HUES48 (cell line): ENCODE results near the gene CTSE.

ENCODE experiments used
- H3K27ac ChIP-seq: one replicate; pipeline ENCODE4 v1.7.0; 2013; ENCODE audit warnings: low read depth, low read length, inconsistent platforms
- H3K27me3 ChIP-seq: 2 replicates; pipeline ENCODE4 v1.6.1; 2013; ENCODE audit warnings: mild to moderate bottlenecking, low read length; ENCODE audit not compliant: control insufficient read depth, insufficient read depth
- H3K36me3 ChIP-seq: 2 replicates; pipeline ENCODE4 v1.6.1; 2013; ENCODE audit warnings: low read length; ENCODE audit not compliant: control insufficient read depth, insufficient read depth
- H3K4me1 ChIP-seq: 2 replicates; pipeline ENCODE4 v1.6.1; 2013; ENCODE audit warnings: mild to moderate bottlenecking, low read length; ENCODE audit not compliant: control insufficient read depth, insufficient read depth
- H3K4me3 ChIP-seq: 2 replicates; pipeline ENCODE4 v1.5.1; 2013; ENCODE audit warnings: mild to moderate bottlenecking, low read depth, low read length
- H3K9ac ChIP-seq: 2 replicates; pipeline ENCODE4 v1.6.1; 2013; ENCODE audit warnings: mild to moderate bottlenecking, low read depth, low read length, moderate library complexity
- H3K9me3 ChIP-seq: 2 replicates; pipeline ENCODE4 v1.6.1; 2013; ENCODE audit warnings: low read length; ENCODE audit not compliant: control insufficient read depth, insufficient read depth

Gene CTSE

DNA sequence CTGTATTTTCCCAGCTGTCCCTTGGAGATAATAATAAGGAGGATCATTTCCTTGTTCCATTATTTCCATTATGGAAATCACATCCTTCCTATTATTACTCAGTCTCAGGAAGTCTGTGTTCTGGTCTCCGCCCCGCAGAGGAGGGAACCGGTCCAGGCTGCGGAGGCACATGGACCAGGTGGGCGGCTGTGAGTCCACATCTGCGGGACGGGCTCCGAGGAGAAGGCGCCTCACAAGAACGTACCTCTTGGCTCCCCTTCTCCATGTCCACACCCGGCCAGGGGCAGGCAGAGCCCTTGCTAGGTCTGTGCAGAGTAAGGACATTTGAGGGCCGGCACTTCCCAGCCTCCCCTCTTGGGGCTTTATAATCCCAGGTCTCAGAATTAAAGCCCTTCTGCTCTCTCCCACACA lies 35.1 kb downstream of the CTSE start:
- H3K9ac ChIP-seq: no peak overlapping the region
- H3K9me3 ChIP-seq: no peaks in the 10 kb centered on the region
- no peaks in the 10 kb centered on the region for H3K4me1 ChIP-seq
- H3K4me3 ChIP-seq: no peak overlapping the region
- H3K36me3 ChIP-seq: no peaks in the 10 kb centered on the region
- H3K27me3 ChIP-seq: no peaks in the 10 kb centered on the region
- no peak overlapping the region for H3K27ac ChIP-seq

DNA sequence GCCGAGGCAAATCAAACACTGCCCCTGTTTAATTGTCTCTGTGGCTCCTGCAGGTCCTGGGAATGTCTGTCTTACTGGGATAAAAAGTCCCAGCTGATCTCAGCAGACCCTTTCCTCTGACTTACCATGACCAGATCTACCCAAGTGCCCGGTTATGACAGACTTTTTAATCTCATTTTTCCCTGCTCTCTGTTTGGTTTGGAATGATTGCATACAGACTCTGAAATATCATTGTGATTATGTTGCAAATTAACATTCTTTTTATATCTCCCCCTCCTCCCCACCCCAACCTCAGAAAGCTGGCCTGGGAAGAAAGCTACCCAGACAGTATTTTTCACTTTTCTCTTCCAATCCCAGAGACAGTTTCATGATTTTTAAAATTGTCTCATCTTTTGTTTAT lies 36.8 kb downstream of the CTSE start:
- no peaks in the 10 kb centered on the region for H3K27me3 ChIP-seq
- no peak overlapping the region for H3K4me3 ChIP-seq
- H3K9ac ChIP-seq: no peak overlapping the region
- no peak overlapping the region for H3K27ac ChIP-seq
- H3K9me3 ChIP-seq: no peaks in the 10 kb centered on the region
- H3K4me1 ChIP-seq: no peaks in the 10 kb centered on the region
- no peaks in the 10 kb centered on the region for H3K36me3 ChIP-seq

DNA sequence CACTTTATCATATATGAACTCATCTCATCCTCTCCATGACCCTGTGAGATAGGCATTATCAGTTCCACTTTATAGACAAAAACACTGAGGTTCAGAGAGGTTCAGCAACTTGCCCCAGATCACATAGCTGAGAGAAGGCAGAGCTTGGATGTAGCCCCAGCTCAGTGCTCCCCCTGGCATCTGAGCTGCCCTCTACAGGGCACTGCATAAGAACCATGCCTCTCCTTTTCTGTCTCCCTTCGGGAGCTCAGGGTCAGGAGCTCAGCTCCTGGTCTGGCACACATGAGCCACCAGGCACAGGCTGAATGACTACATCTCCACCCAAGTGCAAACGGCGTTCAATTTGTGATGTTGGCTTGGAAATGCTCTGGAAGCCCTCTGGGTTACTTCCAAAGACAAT lies 37.4 kb downstream of the CTSE start:
- Histone ChIP-seq H3K9me3 (no peaks in the 10 kb centered on the region), H3K4me3 (no peak overlapping the region), H3K4me1 (no peaks in the 10 kb centered on the region), H3K36me3 (no peaks in the 10 kb centered on the region), H3K27me3 (no peaks in the 10 kb centered on the region), H3K9ac (no peak overlapping the region), H3K27ac (no peak overlapping the region)

DNA sequence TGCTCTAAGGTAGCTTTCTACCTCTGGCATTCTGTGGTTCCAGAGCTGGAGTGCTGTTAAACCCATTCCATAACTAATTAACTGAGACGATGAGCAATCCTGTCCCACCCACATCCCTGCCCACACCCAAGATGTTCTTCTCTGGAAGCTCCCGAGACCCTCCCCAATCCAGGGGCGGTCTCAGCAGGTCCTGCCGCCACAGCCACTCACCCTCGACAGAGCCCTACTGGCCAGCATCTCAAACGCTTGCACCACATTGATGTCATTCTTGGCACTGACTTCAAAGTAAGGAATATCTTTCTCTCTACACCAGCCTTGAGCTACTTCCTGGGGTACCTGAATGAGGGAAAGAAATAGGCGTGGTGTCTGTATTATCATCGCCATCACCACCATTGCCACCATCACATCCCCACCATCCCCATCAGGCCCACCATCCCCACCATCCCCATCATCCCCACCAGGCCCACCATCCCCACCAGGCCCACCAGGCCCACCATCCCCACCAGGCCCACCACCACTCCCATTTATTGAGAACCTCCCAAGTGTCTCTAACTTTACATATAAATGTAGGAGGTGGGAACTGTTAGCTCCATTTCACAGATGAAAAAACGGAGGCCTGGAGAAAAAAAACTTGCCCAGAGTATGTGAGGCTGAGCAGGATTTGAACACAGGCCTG lies 38.2 kb downstream of the CTSE start:
- H3K4me3 ChIP-seq: no peak overlapping the region
- no peak overlapping the region for H3K9ac ChIP-seq
- no peaks in the 10 kb centered on the region for H3K4me1 ChIP-seq
- H3K9me3 ChIP-seq: no peaks in the 10 kb centered on the region
- H3K27ac ChIP-seq: no peak overlapping the region
- no peaks in the 10 kb centered on the region for H3K27me3 ChIP-seq
- no peaks in the 10 kb centered on the region for H3K36me3 ChIP-seq

DNA sequence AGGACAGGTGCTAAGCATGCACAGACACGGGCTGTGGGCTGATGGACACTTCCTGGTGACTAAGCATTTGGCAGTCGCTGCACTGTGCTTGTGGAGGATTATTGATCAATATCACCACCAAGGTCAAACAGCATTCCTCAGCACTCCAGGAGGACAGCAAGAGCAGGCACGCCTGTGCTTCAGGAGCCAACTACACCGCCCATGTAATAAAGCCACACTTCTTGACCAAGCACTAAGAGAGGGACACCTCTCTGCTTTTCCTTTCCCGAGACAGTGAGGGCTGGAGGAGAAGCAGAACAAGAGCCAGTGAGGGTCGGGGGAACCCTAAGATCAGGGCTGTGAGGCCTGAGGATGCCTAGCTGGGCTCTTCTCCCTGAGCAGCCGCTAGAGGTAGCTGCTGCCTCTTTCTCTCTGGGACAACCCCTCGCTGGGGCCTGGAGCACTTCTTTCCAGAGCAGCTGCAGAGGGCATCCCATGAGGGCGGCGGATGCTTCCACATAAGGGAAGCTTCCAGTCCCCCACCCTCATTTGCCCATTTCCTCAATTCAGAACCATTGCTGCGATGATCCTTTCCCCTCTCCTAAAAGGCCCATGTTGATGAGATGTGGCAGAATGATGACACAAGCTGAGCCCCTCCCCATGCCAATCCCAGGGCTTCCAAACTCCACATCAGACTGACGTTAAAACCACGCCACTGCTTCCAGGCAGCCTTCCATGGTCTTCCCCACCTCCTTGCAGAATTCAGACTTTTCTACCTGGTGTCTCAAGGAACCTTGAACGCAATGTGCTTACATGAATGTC lies 39.6 kb downstream of the CTSE start:
- no peak overlapping the region for H3K9ac ChIP-seq

DNA sequence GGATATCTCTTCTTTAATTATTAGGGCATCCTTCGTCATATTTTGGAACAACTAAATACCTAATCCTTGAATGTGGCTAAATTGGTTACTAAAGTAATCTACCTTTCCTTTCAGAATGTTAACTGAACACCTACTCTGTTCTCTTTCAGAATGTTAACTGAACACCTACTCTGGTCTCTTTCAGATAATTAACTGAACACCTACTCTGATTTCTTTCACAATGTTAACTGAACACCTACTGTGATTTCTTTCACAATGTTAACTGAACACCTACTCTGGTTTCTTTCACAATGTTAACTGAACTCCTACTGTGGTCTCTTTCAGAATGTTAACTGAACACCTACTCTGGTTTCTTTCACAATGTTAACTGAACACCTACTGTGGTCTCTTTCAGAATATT lies 42.4 kb downstream of the CTSE start:
- Histone ChIP-seq H3K9me3 (no peaks in the 10 kb centered on the region), H3K36me3 (no peaks in the 10 kb centered on the region), H3K4me1 (no peaks in the 10 kb centered on the region), H3K27me3 (no peaks in the 10 kb centered on the region), H3K4me3 (no peak overlapping the region), H3K27ac (no peak overlapping the region), H3K9ac (no peak overlapping the region)

More for the DNA sequence above, 39.6 kb downstream of the CTSE start:
- Histone ChIP-seq H3K27ac (no peak overlapping the region), H3K4me1 (no peaks in the 10 kb centered on the region), H3K9me3 (no peaks in the 10 kb centered on the region), H3K27me3 (no peaks in the 10 kb centered on the region), H3K4me3 (no peak overlapping the region), H3K36me3 (no peaks in the 10 kb centered on the region)

DNA sequence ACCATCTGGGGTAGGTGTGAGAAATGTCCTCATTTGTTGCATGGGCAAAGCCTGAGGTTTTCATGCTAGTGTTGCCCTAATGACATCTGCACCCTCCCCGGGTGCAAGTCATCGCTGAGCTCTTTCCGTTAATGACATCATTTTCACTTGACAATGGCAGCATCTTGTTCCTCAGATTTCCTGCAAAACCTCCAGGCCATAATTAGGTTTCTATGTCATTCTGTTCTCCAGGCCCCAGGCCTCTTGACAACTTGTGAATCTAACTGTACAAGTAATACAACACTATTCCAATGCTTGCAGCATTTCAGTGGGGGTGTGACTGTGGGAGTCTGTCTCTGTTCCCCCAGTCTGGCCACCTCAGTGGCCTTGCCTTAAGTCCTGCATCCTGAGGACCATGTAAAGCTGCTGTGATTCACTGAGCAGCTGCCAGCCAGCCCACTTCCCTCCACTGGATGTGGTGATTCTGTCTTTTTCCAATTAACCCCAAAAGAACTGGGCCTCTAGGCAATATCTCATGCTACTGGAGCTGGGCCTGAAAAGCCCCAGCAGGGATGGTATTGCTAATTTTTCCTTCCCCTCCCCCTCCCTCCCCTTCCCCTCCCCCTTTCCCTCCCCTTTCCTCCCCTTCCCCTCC lies 43.3 kb downstream of the CTSE start:
- no peak overlapping the region for H3K4me3 ChIP-seq
- no peak overlapping the region for H3K27ac ChIP-seq
- no peaks in the 10 kb centered on the region for H3K36me3 ChIP-seq
- no peaks in the 10 kb centered on the region for H3K9me3 ChIP-seq
- no peak overlapping the region for H3K9ac ChIP-seq
- no peaks in the 10 kb centered on the region for H3K27me3 ChIP-seq
- H3K4me1 ChIP-seq: no peaks in the 10 kb centered on the region

DNA sequence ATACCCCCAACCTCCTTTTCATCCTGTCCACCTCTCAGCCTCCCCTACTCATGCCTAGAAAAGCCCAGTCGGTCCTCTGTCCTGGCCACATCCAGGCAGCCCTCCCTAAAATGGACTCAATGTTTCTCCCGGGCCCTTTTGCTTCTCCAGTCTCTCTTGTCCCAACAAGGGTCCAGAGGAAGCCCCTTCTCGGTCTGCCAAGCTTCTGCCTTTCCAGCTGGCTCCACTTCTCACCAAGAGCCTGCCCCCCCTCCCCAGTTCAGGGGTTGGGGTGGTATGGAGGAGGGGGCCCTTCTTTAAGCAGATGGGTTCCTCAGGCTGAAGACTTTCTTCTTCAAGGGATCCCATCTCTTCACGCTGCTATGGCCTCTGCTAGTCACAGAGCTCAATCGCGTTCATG lies 44.4 kb downstream of the CTSE start:
- no peaks in the 10 kb centered on the region for H3K4me1 ChIP-seq
- no peak overlapping the region for H3K9ac ChIP-seq
- H3K27me3 ChIP-seq: no peaks in the 10 kb centered on the region
- H3K4me3 ChIP-seq: no peak overlapping the region
- H3K36me3 ChIP-seq: no peaks in the 10 kb centered on the region
- H3K27ac ChIP-seq: no peak overlapping the region
- H3K9me3 ChIP-seq: no peaks in the 10 kb centered on the region

DNA sequence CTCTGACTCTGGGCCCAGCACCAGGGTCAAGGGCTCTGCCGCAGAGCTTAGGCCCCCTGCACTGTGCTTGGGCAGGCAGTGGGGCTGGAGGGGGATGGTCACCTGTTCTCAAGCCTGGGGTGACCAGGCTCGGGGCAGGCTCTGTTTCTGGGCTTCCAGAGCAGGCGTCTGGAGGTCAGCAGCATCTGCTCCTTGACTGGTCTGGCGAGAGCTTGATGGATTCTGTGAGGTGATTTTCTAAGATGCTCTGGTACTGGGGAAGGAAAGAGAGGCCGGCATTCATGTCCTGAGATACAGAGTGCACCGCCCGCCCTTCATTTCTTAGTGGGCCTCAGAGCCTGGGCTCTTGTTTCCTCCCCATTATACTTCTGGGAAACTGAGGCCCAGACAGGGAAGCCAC lies 45.0 kb downstream of the CTSE start:
- Histone ChIP-seq H3K9me3 (no peaks in the 10 kb centered on the region), H3K27ac (no peak overlapping the region), H3K4me1 (no peaks in the 10 kb centered on the region), H3K4me3 (no peak overlapping the region), H3K9ac (no peak overlapping the region), H3K27me3 (no peaks in the 10 kb centered on the region), H3K36me3 (no peaks in the 10 kb centered on the region)

DNA sequence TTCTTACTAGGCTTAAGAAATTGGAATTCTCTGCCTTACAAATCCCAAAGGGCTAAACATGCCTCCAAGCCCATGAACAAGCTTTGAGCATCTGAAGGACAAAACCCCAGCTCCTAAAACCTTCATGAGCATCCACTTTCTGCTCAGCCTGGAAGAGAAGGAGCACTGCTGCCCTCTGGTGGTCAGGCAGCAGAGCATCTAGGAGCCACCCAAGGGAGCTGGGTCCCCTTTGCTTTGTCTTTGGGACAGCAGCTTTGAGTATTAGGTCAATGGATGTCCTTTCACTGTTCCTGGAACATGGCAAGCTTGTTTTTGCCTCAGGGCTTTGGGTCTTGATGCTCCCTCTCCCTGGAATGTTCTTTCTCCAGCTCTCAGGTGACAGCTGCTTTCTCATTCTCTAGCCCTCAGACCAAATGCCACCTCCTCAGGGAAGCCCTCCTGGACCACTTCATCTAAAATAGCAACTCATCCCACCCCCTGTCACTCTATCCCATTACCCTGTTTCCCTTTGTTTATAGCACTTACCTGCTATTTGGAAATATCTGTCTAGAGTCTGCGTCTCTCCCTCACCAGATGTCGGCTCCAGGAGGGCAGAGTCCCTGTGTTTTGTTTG lies 46.2 kb downstream of the CTSE start:
- no peaks in the 10 kb centered on the region for H3K9me3 ChIP-seq
- no peaks in the 10 kb centered on the region for H3K27me3 ChIP-seq
- H3K4me3 ChIP-seq: no peak overlapping the region

More for the DNA sequence above, 46.2 kb downstream of the CTSE start:
- H3K27ac ChIP-seq: no peak overlapping the region
- no peaks in the 10 kb centered on the region for H3K4me1 ChIP-seq
- H3K36me3 ChIP-seq: no peaks in the 10 kb centered on the region
- no peak overlapping the region for H3K9ac ChIP-seq
